GM19193 (cell line): ENCODE data around the gene EHD4.

ENCODE experiments used
- POLR2A ChIP-seq: IDR thresholded peaks from 4 replicates; pipeline ENCODE4 v1.6.1; 2011; ENCODE audit not compliant: insufficient read depth, insufficient read length; ENCODE audit errors: extremely low read depth

The EHD4 gene

DNA sequence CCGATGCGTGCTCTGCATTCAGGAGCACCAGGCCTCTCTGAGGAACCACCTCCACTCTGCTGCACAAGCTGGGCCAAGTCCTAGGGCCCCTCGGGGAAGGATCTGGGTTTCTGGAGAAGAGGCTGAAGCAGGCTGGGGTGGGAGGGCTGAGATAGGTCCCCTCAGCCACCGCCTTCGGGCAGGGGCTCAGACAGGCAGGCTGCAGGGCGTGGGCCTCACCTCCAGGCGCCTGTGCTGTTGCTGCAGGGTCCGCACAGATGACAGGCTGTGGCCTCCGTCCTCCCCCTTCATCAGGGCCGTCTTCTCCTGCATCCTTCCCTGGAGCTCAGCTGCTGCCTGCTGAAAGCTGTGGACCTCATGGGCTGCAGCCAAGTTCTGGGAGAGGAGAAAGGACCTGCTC lies 118.5 kb downstream of the EHD4 start:
- no peak for TF ChIP-seq POLR2A

DNA sequence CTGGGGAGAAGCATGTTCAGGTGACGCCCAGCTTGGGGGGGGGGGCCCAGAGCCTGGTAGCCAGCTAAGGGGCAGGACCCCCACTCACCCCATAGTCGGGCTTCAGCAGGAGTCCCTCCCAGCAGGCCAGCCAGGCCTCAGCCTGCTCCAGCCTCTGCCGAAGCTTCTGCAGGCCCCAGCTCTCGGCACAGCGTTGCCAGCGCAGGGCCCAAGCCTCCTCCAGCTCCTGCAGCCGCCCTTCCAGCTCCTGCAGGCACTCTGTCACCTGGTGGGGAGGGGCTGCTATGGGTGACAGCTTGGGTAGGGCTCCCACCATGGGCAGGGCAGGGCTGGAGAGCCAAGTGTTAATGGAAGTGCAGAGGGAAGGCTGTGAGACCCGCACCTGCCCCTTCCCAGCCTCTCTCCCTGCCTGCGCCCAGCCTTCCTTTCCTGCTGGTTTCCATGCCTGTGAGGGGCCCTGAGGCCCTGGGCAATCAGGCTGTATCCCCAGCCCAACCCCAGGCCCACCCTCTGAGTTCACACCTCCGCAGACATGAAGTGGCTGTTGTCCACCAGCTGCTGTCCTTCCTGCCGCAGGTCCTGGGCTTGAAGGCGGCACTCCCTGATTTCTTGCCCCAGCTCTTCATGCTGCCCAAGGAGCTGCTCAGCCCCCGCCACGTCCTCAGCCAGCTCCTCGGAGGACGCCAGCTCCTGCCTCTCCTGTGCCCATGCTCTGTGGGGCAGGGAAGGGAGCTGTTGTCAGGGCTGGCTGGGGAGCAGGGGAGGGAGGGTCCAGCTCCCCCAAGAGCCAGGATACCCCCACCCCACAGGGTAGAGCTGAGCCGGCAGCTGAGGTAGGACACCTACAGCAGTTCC lies 119.4 kb downstream of the EHD4 start:
- TF ChIP-seq POLR2A = no peak

DNA sequence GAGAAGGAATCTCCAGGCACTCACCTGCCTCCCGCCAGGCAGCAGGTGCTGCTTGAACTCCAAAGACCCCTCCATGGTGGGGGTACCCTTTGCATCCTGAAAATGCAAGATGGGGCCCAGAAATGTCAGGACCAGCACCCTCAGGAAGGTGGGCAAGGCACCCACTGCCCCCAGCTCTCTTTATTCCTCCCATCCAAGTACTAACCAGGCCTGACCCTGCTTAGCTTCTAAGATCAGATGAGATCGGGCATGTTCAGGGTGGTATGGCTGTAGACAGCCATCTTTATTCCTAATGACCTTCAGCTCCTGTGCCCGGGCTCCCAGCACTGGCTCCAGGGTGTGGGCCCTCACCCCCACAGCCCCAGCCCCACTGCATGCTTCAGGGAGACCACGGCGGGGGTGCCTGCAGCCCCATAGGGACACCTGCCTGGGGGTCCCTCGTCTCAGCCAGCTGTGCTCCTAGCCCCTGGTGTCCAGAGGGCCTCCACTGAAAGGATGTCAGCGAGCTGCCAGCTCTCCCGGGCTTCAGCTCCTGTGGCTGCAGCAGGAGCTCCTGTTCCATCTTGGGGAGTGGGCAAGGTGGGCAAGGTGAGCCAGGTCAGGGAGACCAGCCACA lies 120.5 kb downstream of the EHD4 start:
- TF ChIP-seq POLR2A = no peak

DNA sequence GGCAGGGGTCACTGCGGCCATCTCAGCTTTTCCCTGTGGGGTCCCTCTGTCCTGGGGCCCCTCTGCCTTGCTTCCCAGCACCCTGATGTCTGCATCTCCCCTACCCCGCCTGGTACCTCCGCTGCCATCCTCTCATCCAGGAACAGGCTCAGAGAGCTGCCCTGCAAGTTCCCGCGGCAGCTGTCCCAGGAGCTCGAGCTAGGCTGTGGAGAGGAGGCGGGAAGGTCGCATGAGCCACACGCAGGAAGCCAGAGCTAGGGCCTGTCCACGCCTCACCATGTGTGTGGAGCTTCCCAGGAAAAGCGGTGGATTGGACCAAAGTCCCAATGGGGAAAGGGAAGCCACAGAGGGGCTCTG lies 121.2 kb downstream of the EHD4 start:
- TF ChIP-seq POLR2A = no peak

DNA sequence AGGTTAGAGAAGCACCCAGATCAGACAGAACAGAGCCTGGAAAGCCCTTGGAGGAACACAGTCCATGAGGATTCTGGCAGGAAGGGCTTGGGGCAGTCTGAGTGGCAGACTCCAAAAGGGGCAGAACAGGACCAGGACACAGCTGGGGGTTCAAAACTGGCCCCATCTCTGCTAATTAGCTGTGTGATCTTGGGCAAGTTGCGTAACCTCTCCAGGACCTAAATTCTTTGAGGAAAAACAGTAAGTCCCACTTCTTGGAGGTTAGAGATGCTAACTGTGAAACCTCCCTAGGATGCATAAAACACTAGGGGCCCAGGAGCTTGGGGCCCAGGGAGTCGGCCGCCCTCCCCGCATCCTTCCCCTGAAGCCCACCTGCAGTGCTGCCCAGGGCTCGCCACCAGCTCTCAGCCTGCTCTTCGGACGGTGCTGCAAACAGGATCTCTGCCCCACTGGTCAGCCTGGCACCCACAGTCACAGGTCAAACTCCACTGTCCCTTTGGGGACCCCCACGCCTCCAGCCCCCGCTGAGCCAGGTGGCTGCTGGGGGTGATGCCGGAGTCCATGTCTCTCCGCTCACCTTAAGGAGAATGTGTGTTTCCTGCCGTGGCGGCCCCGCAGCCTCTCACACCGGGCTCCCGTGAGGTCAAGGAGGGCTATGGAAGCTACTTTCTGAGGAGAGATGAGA lies 121.7 kb downstream of the EHD4 start:
- TF ChIP-seq POLR2A = no peak

DNA sequence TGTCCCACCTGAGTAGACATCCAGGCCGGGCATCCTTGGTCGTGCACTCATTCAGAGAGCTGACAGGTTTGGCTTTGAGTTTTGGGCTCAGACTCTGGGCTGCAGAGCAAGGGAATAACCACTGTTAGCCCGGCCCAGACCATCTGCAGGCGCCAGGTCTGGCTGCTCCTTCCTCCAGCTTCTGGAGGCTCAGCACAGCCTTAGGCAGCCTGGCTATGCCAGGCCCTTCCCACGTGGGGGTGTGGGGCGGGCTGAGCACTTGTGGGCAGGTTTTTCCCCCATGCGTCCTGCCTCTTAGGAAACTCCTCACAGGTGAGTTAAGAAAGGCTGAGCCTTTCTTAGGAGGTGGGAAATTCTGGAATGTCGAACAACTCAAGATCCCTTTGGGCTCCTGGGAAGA lies 122.5 kb downstream of the EHD4 start:
- no peak for TF ChIP-seq POLR2A

DNA sequence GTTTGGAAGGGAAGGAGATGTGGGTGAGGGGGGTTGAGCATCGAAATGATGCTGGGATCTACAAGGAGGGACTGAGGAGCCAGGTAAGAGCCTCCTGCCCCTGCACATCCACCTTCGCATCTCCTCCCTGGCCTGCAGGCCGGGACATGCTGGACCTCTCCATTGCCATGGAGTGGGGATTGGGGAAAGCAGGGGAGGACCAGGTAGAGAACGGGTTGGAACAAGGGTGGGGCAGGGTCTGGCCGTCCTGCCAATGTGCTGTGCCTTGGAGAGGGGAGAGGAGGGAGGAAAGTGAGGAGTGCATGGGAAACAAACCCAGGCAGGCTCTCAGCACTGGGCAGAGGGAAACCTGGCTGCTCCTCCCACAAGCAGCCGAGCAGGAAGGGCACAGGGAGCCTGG lies 123.2 kb downstream of the EHD4 start:
- no peak for TF ChIP-seq POLR2A

DNA sequence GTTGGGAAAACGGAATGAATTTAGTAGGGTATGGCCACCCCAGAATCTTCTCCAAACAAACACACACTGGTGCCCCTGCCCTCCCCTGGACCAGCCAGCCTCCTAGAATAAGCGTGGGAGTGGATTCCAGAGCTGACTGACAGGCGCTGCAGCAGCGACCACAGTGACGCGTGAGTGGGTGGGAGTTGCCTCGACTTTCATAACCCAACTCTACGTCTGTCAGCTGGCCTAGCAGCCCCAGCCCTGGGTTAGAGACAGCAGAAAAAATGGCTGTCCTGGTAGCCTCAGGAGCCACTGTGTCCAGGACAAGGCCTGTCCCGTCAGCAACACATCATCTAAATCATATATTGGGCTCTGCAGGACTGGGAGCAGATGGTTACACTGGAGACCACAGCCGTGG lies 123.7 kb downstream of the EHD4 start:
- no peak for TF ChIP-seq POLR2A

DNA sequence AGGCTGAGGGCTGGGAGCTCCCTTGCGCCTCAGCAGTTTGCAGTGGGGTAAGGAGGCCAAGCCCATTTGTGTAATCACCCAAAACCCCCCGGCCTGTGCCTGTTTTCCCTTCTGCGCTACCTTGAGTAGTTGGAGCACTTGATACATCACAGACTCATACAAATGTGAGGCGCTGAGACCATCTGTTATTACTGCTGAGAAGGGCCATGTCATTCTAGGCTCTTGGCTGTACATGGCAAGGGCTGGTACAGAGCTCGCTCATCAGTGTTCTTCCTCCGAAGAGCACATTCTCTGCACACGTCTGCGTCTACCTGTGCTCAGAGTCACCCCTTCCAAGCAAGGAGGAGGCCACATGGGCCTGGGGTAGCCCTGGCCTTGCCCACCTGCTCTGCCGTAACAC lies 124.4 kb downstream of the EHD4 start:
- TF ChIP-seq POLR2A = no peak

DNA sequence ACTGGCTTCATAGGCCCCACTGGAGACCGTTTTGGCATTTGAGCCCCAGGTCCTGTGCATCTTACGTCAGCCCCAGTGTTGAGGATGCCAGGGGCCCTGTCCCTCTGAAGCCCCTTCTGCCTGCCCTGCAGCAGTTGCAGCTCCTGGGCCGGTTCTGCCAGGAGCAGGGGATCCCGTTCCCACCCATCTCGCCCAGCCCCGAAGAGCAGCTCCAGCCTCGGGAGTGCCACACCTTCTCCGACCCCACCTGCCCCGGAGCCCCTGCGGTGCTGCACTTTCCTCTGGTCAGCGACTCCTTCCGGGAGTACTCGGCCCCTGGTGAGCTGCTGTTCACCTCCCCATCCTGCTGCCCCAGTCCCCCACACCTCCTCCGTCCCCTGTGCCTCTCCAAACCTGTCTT lies 125.2 kb downstream of the EHD4 start:
- no peak for TF ChIP-seq POLR2A
